SK-N-SH (cell line): ENCODE measurements around the gene BIRC7. TPM values are rescaled to one million over a fixed set of nuclear protein-coding genes. Genes with fewer than 3 reads are reported as not detected.

Source experiments
- CTCF ChIA-PET: fragments of 300-600, 350-600 bp; formaldehyde crosslinking; extraction: SDS; loops from one replicate; lab custom pipeline; 2021; lab: Yijun Ruan, JAX
- POLR2A ChIA-PET: fragments of 350-600 bp; sonication (Branson Sonifier 250); formaldehyde crosslinking; extraction: SDS; loops from one replicate; lab custom pipeline; 2020; ENCODE audit warnings: antibody characterized with exemption, inconsistent platforms; lab: Yijun Ruan, JAX
- DNase-seq: peaks from one replicate; pipeline ENCODE4 v3.0.0; 2012
- H2AFZ ChIP-seq: fragments of 200-600 bp; sonication (generic); 2 replicates; pipeline ENCODE4 v1.8.1; 2016; ENCODE audit warnings: antibody characterized with exemption, mild to moderate bottlenecking, low read depth
- H3F3A ChIP-seq: fragments of 200-600 bp; sonication (generic); replicated peaks from 2 replicates; pipeline ENCODE3; 2016; ENCODE audit warnings: antibody characterized with exemption, mild to moderate bottlenecking; ENCODE audit not compliant: insufficient read depth
- H3K27ac ChIP-seq, 2 experiments: fragments of 200-500 bp in 1 of 2; fragments of 200-600 bp in 1 of 2; sonication (Bioruptor generic) in 1 of 2; sonication (generic), shearing (Covaris generic) in 1 of 2; 2 replicates each; pipeline versions ENCODE4 v1.5.1 to v1.6.1; 2014 to 2016; ENCODE audit warnings: low read depth in 2 of 2, inconsistent platforms in 1 of 2, low read length in 1 of 2, mild to moderate bottlenecking in 1 of 2, mixed read lengths in 1 of 2
- H3K27me3 ChIP-seq: fragments of 200-600 bp; sonication (generic), shearing (Covaris generic); 2 replicates; pipeline ENCODE4 v1.6.1; 2016; ENCODE audit warnings: mixed run types; ENCODE audit not compliant: insufficient read depth
- H3K36me3 ChIP-seq, 2 experiments: fragments of 200-500 bp in 1 of 2; fragments of 200-600 bp in 1 of 2; sonication (Bioruptor generic) in 1 of 2; sonication (generic) in 1 of 2; replicated peaks in 1 of 2; 2 replicates each; pipeline versions ENCODE3 to v1.5.1; 2014 to 2016; ENCODE audit warnings: low read length in 1 of 2, mild to moderate bottlenecking in 1 of 2; ENCODE audit not compliant: insufficient read depth in 2 of 2, control insufficient read depth in 1 of 2
- H3K4me1 ChIP-seq, 2 experiments: fragments of 200-500 bp in 1 of 2; fragments of 200-600 bp in 1 of 2; sonication (Bioruptor generic) in 1 of 2; sonication (generic), shearing (Covaris generic) in 1 of 2; 2 replicates each; pipeline versions ENCODE4 v1.5.1 to v1.6.1; 2014 to 2016; ENCODE audit warnings: low read depth in 1 of 2, low read length in 1 of 2, mixed run types in 1 of 2; ENCODE audit not compliant: insufficient read depth in 2 of 2, control insufficient read depth in 1 of 2
- H3K4me2 ChIP-seq: fragments of 200-600 bp; sonication (generic), shearing (Covaris generic); 2 replicates; pipeline ENCODE4 v1.6.1; 2017; ENCODE audit warnings: mixed run types
- H3K4me3 ChIP-seq, 2 experiments: fragments of 200-500 bp in 1 of 2; fragments of 200-600 bp in 1 of 2; sonication (Bioruptor generic) in 1 of 2; sonication (generic), shearing (Covaris generic) in 1 of 2; 2 replicates each; pipeline versions ENCODE4 v1.5.1 to v1.8.1; 2014 to 2016; ENCODE audit warnings: low read depth in 2 of 2, inconsistent platforms in 1 of 2, low read length in 1 of 2, mild to moderate bottlenecking in 1 of 2, mixed read lengths in 1 of 2, moderate library complexity in 1 of 2
- H3K79me2 ChIP-seq: fragments of 200-600 bp; sonication (generic); 2 replicates; pipeline ENCODE4 v1.8.1; 2017; ENCODE audit warnings: mild to moderate bottlenecking; ENCODE audit not compliant: insufficient read depth
- H3K9ac ChIP-seq: fragments of 200-600 bp; sonication (generic); 2 replicates; pipeline ENCODE4 v1.6.1; 2017; ENCODE audit warnings: mixed run types
- H3K9me2 ChIP-seq: fragments of 200-600 bp; sonication (generic); 2 replicates; pipeline ENCODE4 v1.6.1; 2017; ENCODE audit warnings: mixed run types
- H3K9me3 ChIP-seq: fragments of 200-600 bp; sonication (generic); 2 replicates; pipeline ENCODE4 v1.6.1; 2017; ENCODE audit warnings: mixed run types, mild to moderate bottlenecking, moderate library complexity
- H4K20me1 ChIP-seq: fragments of 200-600 bp; sonication (generic); 2 replicates; pipeline ENCODE4 v1.6.1; 2017; ENCODE audit warnings: mild to moderate bottlenecking, mixed run types; ENCODE audit not compliant: insufficient read depth
- CHD2 ChIP-seq: fragments of 150-350 bp; IDR thresholded peaks from 2 replicates; pipeline ENCODE4 v1.6.1; 2018; ENCODE audit warnings: low read length; ENCODE audit not compliant: partially characterized antibody
- EP300 ChIP-seq, 2 experiments: IDR thresholded peaks; 2 replicates each; pipeline versions ENCODE4 v1.4.0 to v1.6.1; 2012; ENCODE audit warnings: borderline replicate concordance in 1 of 2, low read depth in 1 of 2, low read length in 1 of 2
- EZH2phosphoT487 ChIP-seq: fragments of 200-600 bp; sonication (generic); IDR thresholded peaks from 2 replicates; pipeline ENCODE4 v1.6.1; 2017; ENCODE audit warnings: low read depth, mixed run types, mild to moderate bottlenecking, antibody characterized with exemption, moderate library complexity, borderline replicate concordance
- FOSL2 ChIP-seq: IDR thresholded peaks from 2 replicates; pipeline ENCODE4 v1.4.0; 2012; ENCODE audit warnings: low read depth, mild to moderate bottlenecking, moderate library complexity, borderline replicate concordance
- FOXJ3 ChIP-seq: sonication (generic); formaldehyde crosslinking; IDR thresholded peaks from 2 replicates; pipeline ENCODE4 v1.5.1; 2020; ENCODE audit warnings: mild to moderate bottlenecking, missing genetic modification reagents
- FOXM1 ChIP-seq: IDR thresholded peaks from 2 replicates; pipeline ENCODE4 v1.4.0; 2012; ENCODE audit warnings: low read depth, mild to moderate bottlenecking
- GABPA ChIP-seq: IDR thresholded peaks from 2 replicates; pipeline ENCODE4 v1.4.0; 2012; ENCODE audit warnings: low read depth, mild to moderate bottlenecking
- MEF2A ChIP-seq: IDR thresholded peaks from 2 replicates; pipeline ENCODE4 v1.4.0; 2012; ENCODE audit warnings: low read depth, borderline replicate concordance
- NFIC ChIP-seq: IDR thresholded peaks from 2 replicates; pipeline ENCODE4 v1.4.0; 2012; ENCODE audit warnings: borderline replicate concordance
- POLR2AphosphoS5 ChIP-seq: IDR thresholded peaks from 2 replicates; pipeline ENCODE4 v1.6.1; 2012; ENCODE audit warnings: low read depth, low read length
- RAD21 ChIP-seq: IDR thresholded peaks from 2 replicates; pipeline ENCODE4 v1.6.1; 2012; ENCODE audit warnings: mild to moderate bottlenecking, low read length
- RFX5 ChIP-seq: IDR thresholded peaks from 2 replicates; pipeline ENCODE4 v1.6.1; 2012; ENCODE audit warnings: mild to moderate bottlenecking, improper control_type of control experiment, low read length
- RXRA ChIP-seq: IDR thresholded peaks from 2 replicates; pipeline ENCODE4 v1.4.0; 2012; ENCODE audit warnings: low read depth, mild to moderate bottlenecking, borderline replicate concordance
- SIN3A ChIP-seq: IDR thresholded peaks from 2 replicates; pipeline ENCODE4 v1.6.1; 2012; ENCODE audit warnings: low read depth, mild to moderate bottlenecking, low read length, moderate library complexity, borderline replicate concordance
- SMC3 ChIP-seq: IDR thresholded peaks from 2 replicates; pipeline ENCODE4 v1.6.1; 2012; ENCODE audit warnings: low read depth, low read length, improper control_type of control experiment
- TAF1 ChIP-seq: IDR thresholded peaks from 2 replicates; pipeline ENCODE4 v1.6.1; 2012; ENCODE audit warnings: low read depth, mild to moderate bottlenecking, low read length, moderate library complexity, borderline replicate concordance
- TCF12 ChIP-seq: IDR thresholded peaks from 2 replicates; pipeline ENCODE4 v1.4.0; 2012
- WGBS: methylation state at CpG from one replicate; pipeline ENCODE4 v1.1.6; 2017; ENCODE audit warnings: low lambda C conversion rate; 5-methylcytosine and 5-hydroxymethylcytosine counted together
- polyA plus RNA-seq, 3 experiments: library from polyadenylated mRNA; depleted of rRNA; stranded (reverse); fragments of >200 nt; gene quantifications; 2 replicates each; pipeline ENCODE4 v1.2.3, GENCODE V29; 2012
- TF ChIP-seq, protein P1 (sequence below): fragments of 200-600 bp; sonication (generic); IDR thresholded peaks from 2 replicates; pipeline ENCODE4 v1.6.1; 2017; ENCODE audit warnings: antibody characterized with exemption, mild to moderate bottlenecking, moderate library complexity
- TF ChIP-seq, protein P2 (sequence below): fragments of 150-350 bp; IDR thresholded peaks from 2 replicates; pipeline ENCODE4 v1.6.1; 2016; ENCODE audit warnings: mild to moderate bottlenecking, low read depth, low read length
- TF ChIP-seq, protein P3 (sequence below): IDR thresholded peaks from 2 replicates; pipeline ENCODE4 v1.6.1; 2012; ENCODE audit warnings: mild to moderate bottlenecking, low read depth, low read length, moderate library complexity

BIRC7 gene
- polyA plus RNA-seq, 1 of the 3 experiments (the other 2 are of a cell fraction) = not detected

DNA sequence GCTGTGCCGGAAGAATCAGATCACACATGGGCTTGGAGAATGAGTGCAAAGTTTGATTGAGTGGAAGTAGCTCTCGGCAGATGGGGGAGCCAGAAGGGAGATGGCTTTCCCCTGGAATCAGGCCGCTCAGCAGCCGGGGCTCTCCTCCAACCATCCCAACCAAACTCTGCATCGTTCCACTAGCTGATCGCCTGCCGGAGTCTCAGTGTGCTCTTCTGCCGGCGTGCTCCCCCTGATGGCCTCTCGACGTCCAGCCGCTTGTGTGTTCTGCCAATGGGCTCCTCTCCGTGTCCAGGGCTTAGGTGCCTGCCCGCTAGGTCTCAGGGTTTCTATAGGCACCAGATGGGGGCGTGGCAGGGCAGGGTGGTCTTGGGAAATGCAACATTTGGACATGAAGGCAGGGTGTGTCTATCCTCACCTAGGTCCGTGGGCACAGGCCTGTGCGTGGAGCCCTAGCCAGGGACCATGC lies 4.9 kb upstream of the BIRC7 start:
- POLR2A ChIA-PET = no interaction called here
- no peak overlapping the region for H2AFZ ChIP-seq
- no peaks in the 10 kb centered on the region for H3K9me3 ChIP-seq
- peaks cover 0 to 5% of the 10 kb centered on the region in 2 experiments; a peak in 1 of 4 replicates for H3K4me1 ChIP-seq
- CTCF ChIA-PET = interaction anchor here (0.8 to 3.7 kb wide), 13 partner anchors 7 to 151 kb away, joined by 3 to 42 read pairs (median 5); partner anchors contain the start of genes ARFGAP1 and COL20A1
- H3K36me3 ChIP-seq = no peaks in the 10 kb centered on the region
- no peaks in the 10 kb centered on the region for H3K27me3 ChIP-seq
- no peak overlapping the region for H3K9ac ChIP-seq
- WGBS = 53% methylated on average over 10 of the region's 17 CpGs
- peak; percentile 74 for DNase-seq
- no peaks in the 10 kb centered on the region for H3K9me2 ChIP-seq
- TF ChIP-seq TCF12 = no peak
- no peak for TF ChIP-seq CHD2
- no peak for TF ChIP-seq RXRA
- no peak for TF ChIP-seq TAF1
- TF ChIP-seq, protein P1, sequence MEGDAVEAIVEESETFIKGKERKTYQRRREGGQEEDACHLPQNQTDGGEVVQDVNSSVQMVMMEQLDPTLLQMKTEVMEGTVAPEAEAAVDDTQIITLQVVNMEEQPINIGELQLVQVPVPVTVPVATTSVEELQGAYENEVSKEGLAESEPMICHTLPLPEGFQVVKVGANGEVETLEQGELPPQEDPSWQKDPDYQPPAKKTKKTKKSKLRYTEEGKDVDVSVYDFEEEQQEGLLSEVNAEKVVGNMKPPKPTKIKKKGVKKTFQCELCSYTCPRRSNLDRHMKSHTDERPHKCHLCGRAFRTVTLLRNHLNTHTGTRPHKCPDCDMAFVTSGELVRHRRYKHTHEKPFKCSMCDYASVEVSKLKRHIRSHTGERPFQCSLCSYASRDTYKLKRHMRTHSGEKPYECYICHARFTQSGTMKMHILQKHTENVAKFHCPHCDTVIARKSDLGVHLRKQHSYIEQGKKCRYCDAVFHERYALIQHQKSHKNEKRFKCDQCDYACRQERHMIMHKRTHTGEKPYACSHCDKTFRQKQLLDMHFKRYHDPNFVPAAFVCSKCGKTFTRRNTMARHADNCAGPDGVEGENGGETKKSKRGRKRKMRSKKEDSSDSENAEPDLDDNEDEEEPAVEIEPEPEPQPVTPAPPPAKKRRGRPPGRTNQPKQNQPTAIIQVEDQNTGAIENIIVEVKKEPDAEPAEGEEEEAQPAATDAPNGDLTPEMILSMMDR = peak; percentile 58
- peak; percentile 54 for TF ChIP-seq RAD21
- TF ChIP-seq SMC3 = peak; percentile 46
- H3K4me2 ChIP-seq = no peak overlapping the region
- H3F3A ChIP-seq = no peaks in the 10 kb centered on the region
- H4K20me1 ChIP-seq = no peaks in the 10 kb centered on the region
- no peak overlapping the region; a peak in 1 of 4 replicates for H3K4me3 ChIP-seq
- H3K27ac ChIP-seq = no peak overlapping the region
- no peaks in the 10 kb centered on the region for H3K79me2 ChIP-seq

DNA sequence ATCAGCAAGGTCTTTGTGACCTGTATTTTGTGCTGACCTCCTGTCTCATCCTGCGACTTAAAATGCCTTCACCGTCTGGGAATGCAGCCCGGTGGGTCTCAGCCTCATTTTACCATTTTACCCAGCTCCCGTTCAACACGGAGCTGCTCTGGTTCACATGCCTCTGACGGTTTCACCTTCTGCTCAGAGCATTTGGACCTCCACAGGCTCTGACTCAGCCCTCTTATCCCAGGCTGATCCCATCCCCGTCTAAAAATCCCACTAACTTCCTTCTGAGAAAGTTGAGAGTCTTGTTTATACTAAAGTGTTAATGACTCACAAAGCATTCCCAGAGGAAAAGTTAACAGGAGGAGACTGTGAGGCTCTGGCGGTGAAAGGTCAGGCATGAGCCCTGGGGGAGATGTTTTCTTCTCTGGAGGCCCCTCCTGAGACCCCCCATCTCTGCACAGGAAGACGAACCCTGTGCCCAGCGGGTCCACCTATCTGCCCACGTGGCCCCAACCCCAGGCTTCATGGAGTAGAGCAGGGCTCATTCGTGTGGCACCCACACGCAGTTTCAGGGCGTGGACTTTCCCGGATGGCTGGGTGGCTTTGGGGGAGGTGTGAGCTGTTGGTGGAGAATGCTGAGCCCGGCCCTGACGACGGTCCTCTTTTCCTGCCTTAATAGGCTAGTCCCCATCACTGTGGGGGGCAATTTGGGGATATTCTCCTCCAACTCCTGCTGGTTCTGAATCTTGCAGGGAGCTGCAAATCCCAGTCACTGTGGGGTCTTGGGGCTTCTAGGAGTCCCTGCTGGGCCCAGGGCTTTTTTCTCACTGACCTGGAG lies 3.3 kb upstream of the BIRC7 start:
- Histone ChIP-seq H3K27me3 (no peaks in the 10 kb centered on the region), H3K9me3 (no peaks in the 10 kb centered on the region), H2AFZ (0 out of 2 replicates have a peak overlapping the region, but pooled peaks have one; percentile 5), H3K9me2 (no peaks in the 10 kb centered on the region), H3K4me1 (peaks cover 0 to 5% of the 10 kb centered on the region in 2 experiments; a peak in 1 of 4 replicates), H3F3A (no peaks in the 10 kb centered on the region), H4K20me1 (no peaks in the 10 kb centered on the region), H3K36me3 (no peaks in the 10 kb centered on the region), H3K27ac (peak overlapping the region in 1 of 2 experiments; percentile 45; a peak in 1 of 4 replicates), H3K9ac (no peak overlapping the region), H3K4me3 (no peak overlapping the region), H3K79me2 (no peaks in the 10 kb centered on the region), H3K4me2 (0 out of 2 replicates have a peak overlapping the region, but pooled peaks have one; percentile 11)
- ChIA-PET CTCF (interaction anchor here (1.4 to 3.7 kb wide), 2 partner anchors 9 to 149 kb away, joined by 4 to 42 read pairs; no protein-coding TSS in a partner anchor), POLR2A (interaction anchor here (0.6 kb wide), 1 partner anchor 13 kb away, joined by 3 read pairs; no protein-coding TSS in a partner anchor)
- 45% methylated on average over 15 of the region's 18 CpGs for WGBS
- DNase-seq = no peak
- TF ChIP-seq, protein P2, sequence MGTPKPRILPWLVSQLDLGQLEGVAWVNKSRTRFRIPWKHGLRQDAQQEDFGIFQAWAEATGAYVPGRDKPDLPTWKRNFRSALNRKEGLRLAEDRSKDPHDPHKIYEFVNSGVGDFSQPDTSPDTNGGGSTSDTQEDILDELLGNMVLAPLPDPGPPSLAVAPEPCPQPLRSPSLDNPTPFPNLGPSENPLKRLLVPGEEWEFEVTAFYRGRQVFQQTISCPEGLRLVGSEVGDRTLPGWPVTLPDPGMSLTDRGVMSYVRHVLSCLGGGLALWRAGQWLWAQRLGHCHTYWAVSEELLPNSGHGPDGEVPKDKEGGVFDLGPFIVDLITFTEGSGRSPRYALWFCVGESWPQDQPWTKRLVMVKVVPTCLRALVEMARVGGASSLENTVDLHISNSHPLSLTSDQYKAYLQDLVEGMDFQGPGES = no peak
- TF ChIP-seq EP300 (IDR thresholded peaks at IDR 0.05; ENCODE audit: borderline replicate concordance in 1 of 2, low read depth in 1 of 2, low read length in 1 of 2) = no peak
- no peak for TF ChIP-seq FOSL2
- no peak for TF ChIP-seq POLR2AphosphoS5
- no peak for TF ChIP-seq EZH2phosphoT487
- TF ChIP-seq, protein P3, sequence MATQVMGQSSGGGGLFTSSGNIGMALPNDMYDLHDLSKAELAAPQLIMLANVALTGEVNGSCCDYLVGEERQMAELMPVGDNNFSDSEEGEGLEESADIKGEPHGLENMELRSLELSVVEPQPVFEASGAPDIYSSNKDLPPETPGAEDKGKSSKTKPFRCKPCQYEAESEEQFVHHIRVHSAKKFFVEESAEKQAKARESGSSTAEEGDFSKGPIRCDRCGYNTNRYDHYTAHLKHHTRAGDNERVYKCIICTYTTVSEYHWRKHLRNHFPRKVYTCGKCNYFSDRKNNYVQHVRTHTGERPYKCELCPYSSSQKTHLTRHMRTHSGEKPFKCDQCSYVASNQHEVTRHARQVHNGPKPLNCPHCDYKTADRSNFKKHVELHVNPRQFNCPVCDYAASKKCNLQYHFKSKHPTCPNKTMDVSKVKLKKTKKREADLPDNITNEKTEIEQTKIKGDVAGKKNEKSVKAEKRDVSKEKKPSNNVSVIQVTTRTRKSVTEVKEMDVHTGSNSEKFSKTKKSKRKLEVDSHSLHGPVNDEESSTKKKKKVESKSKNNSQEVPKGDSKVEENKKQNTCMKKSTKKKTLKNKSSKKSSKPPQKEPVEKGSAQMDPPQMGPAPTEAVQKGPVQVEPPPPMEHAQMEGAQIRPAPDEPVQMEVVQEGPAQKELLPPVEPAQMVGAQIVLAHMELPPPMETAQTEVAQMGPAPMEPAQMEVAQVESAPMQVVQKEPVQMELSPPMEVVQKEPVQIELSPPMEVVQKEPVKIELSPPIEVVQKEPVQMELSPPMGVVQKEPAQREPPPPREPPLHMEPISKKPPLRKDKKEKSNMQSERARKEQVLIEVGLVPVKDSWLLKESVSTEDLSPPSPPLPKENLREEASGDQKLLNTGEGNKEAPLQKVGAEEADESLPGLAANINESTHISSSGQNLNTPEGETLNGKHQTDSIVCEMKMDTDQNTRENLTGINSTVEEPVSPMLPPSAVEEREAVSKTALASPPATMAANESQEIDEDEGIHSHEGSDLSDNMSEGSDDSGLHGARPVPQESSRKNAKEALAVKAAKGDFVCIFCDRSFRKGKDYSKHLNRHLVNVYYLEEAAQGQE = no peak
- TF ChIP-seq RFX5 = no peak
- TF ChIP-seq NFIC = no peak
- TF ChIP-seq GABPA = no peak
- no peak for TF ChIP-seq SIN3A
- no peak for TF ChIP-seq MEF2A
- no peak for TF ChIP-seq FOXJ3
- no peak for TF ChIP-seq FOXM1
